A549 (cell line): Measurements from ENCODE around the gene TAF13. TPM values are rescaled to one million over a fixed set of nuclear protein-coding genes. Genes with fewer than 3 reads are reported as not detected.

Experiments
- ATAC-seq, 2 experiments: fragments of 200-7000 bp in 1 of 2; fragments of >200 bp in 1 of 2; cut with Nextera tagmentation in 1 of 2; cut with Tn5 transposase in 1 of 2; 3 replicates each; pipeline versions ENCODE4 v1.8.0 to v1.9.1; 2018 to 2020; ENCODE audit warnings: mild to moderate bottlenecking in 1 of 2, moderate library complexity in 1 of 2
- CTCF ChIA-PET: fragments of 300-600 bp; sonication (Branson Sonifier 250); formaldehyde crosslinking; extraction: SDS; loops from one replicate; lab custom pipeline; 2021; ENCODE audit warnings: antibody characterized with exemption, inconsistent platforms; lab: Yijun Ruan, JAX
- POLR2A ChIA-PET: fragments of 350-600 bp; formaldehyde crosslinking; extraction: SDS; loops from one replicate; lab custom pipeline; 2021; ENCODE audit warnings: antibody characterized with exemption, inconsistent platforms; lab: Yijun Ruan, JAX
- DNase-seq, 2 experiments: peaks; one replicate each; pipeline versions ENCODE4 v3.0.0 to v3.0.0-alpha.2; 2011 to 2016; ENCODE audit warnings: low read depth in 1 of 2, low spot score in 1 of 2
- FAIRE-seq: peaks from 2 replicates; lab custom pipeline; 2011; peaks lifted over from hg19 to GRCh38; lab: Jason Lieb, UNC
- H3K27ac ChIP-seq, 2 experiments: fragments of >200 bp; sonication (Bioruptor Twin); formaldehyde crosslinking; 3 replicates each; pipeline ENCODE4 v1.5.1; 2016 to 2017
- H3K4me1 ChIP-seq: fragments of >200 bp; sonication (Bioruptor Twin); formaldehyde crosslinking; 3 replicates; pipeline ENCODE4 v1.6.1; 2016
- H3K4me2 ChIP-seq: fragments of >200 bp; sonication (Bioruptor Twin); formaldehyde crosslinking; 3 replicates; pipeline ENCODE4 v1.6.1; 2016
- H3K4me3 ChIP-seq: fragments of >200 bp; sonication (Bioruptor Twin); formaldehyde crosslinking; 3 replicates; pipeline ENCODE4 v1.5.1; 2016
- H3K9me3 ChIP-seq: fragments of >200 bp; sonication (Bioruptor Twin); formaldehyde crosslinking; 3 replicates; pipeline ENCODE4 v1.6.1; 2016
- CBX8 ChIP-seq: fragments of 200-600 bp; sonication (generic); IDR thresholded peaks from 2 replicates; pipeline ENCODE4 v1.6.1; 2016
- CEBPB ChIP-seq, 2 experiments: fragments of >200 bp in 1 of 2; sonication (Bioruptor Twin) in 1 of 2; formaldehyde crosslinking in 1 of 2; IDR thresholded peaks; 2 replicates each; pipeline ENCODE4 v1.6.1; 2012 to 2016
- CHD2 ChIP-seq: fragments of 150-350 bp; IDR thresholded peaks from 2 replicates; pipeline ENCODE4 v1.6.1; 2014; ENCODE audit warnings: low read length; ENCODE audit not compliant: partially characterized antibody
- EP300 ChIP-seq, 2 experiments: fragments of >200 bp; sonication (Bioruptor Twin); formaldehyde crosslinking; IDR thresholded peaks; 2 replicates in 1 of 2; 3 replicates in 1 of 2; pipeline ENCODE4 v1.6.1; 2016 to 2017
- ESRRA ChIP-seq: fragments of 150-350 bp; IDR thresholded peaks from 2 replicates; pipeline ENCODE4 v1.6.1; 2014; ENCODE audit warnings: mild to moderate bottlenecking, low read length, borderline replicate concordance
- FOSB ChIP-seq: fragments of 250-450 bp; sonication (Bioruptor Pico); IDR thresholded peaks from 2 replicates; pipeline ENCODE4 v1.5.0; 2020; ENCODE audit warnings: mild to moderate bottlenecking, moderate library complexity
- FOSL2 ChIP-seq, 2 experiments: fragments of 450-650 bp in 1 of 2; fragments of >200 bp in 1 of 2; sonication (Bioruptor Twin) in 1 of 2; formaldehyde crosslinking; IDR thresholded peaks; 2 replicates each; pipeline versions ENCODE4 v1.5.0 to v1.6.1; 2016 to 2020; ENCODE audit warnings: mild to moderate bottlenecking in 1 of 2, moderate library complexity in 1 of 2
- GATA3 ChIP-seq: IDR thresholded peaks from 2 replicates; pipeline ENCODE4 v1.6.1; 2012; ENCODE audit warnings: borderline replicate concordance
- JUNB ChIP-seq: fragments of >200 bp; sonication (Bioruptor Twin); formaldehyde crosslinking; IDR thresholded peaks from 2 replicates; pipeline ENCODE4 v1.6.1; 2016
- KDM5A ChIP-seq: fragments of 200-600 bp; sonication (generic); IDR thresholded peaks from 2 replicates; pipeline ENCODE4 v1.6.1; 2016; ENCODE audit warnings: antibody characterized with exemption, mild to moderate bottlenecking
- MAFK ChIP-seq: fragments of 450-650 bp; IDR thresholded peaks from 2 replicates; pipeline ENCODE4 v1.6.1; 2014; ENCODE audit not compliant: partially characterized antibody
- MYC ChIP-seq: IDR thresholded peaks from 2 replicates; pipeline ENCODE4 v1.6.1; 2012; ENCODE audit warnings: mild to moderate bottlenecking, inconsistent platforms, low read length, improper control_type of control experiment, borderline replicate concordance
- NFE2L2 ChIP-seq: fragments of 150-350 bp; conservative IDR thresholded peaks from 2 replicates; pipeline ENCODE4 v1.6.1; 2014; ENCODE audit warnings: low read length
- PHF8 ChIP-seq: fragments of 200-600 bp; sonication (generic); IDR thresholded peaks from 2 replicates; pipeline ENCODE4 v1.6.1; 2016; ENCODE audit warnings: low read depth, mild to moderate bottlenecking, antibody characterized with exemption, moderate library complexity, borderline replicate concordance
- RAD21 ChIP-seq, 2 experiments: fragments of >200 bp in 1 of 2; sonication (Bioruptor Twin) in 1 of 2; formaldehyde crosslinking in 1 of 2; IDR thresholded peaks in 1 of 2; conservative IDR thresholded peaks in 1 of 2; 2 replicates in 1 of 2; 3 replicates in 1 of 2; pipeline ENCODE4 v1.6.1; 2012 to 2018; ENCODE audit warnings: inconsistent platforms in 1 of 2
- RCOR1 ChIP-seq: fragments of 150-350 bp; IDR thresholded peaks from 2 replicates; pipeline ENCODE4 v1.6.1; 2014; ENCODE audit warnings: antibody characterized with exemption, low read length, low read depth
- RNF2 ChIP-seq: fragments of 200-600 bp; sonication (generic); IDR thresholded peaks from 2 replicates; pipeline ENCODE4 v1.6.1; 2016; ENCODE audit warnings: low read depth, mild to moderate bottlenecking, antibody characterized with exemption, moderate library complexity, borderline replicate concordance
- SREBF2 ChIP-seq: fragments of 450-650 bp; IDR thresholded peaks from 2 replicates; pipeline ENCODE4 v1.6.1; 2014; ENCODE audit warnings: mild to moderate bottlenecking, moderate library complexity
- TFCP2L1 ChIP-seq: fragments of 250-450 bp; sonication (Bioruptor Pico); IDR thresholded peaks from 2 replicates; pipeline ENCODE4 v1.5.0; 2021; ENCODE audit warnings: mild to moderate bottlenecking
- WGBS: methylation state at CpG from one replicate; pipeline ENCODE4 v1.1.6; 2017; ENCODE audit errors: missing lambda C conversion rate; 5-methylcytosine and 5-hydroxymethylcytosine counted together
- polyA plus RNA-seq, 4 experiments: library from polyadenylated mRNA; depleted of rRNA in 3 of 4; stranded (reverse); fragments of >200 nt; fragmentation: RNase III in 1 of 4; extraction: RNeasy Plus Mini Kit Qiagen cat#74134 plus additional on column Dnase treatment in 1 of 4; gene quantifications; 2 replicates in 3 of 4; 3 replicates in 1 of 4; pipeline ENCODE4 v1.2.3, GENCODE V29; 2011 to 2017
- TF ChIP-seq, protein P1 (sequence below): IDR thresholded peaks from 2 replicates; pipeline ENCODE4 v1.6.1; 2012; ENCODE audit warnings: low read depth, borderline replicate concordance
- TF ChIP-seq, protein P2 (sequence below): fragments of >200 bp; sonication (Bioruptor Twin); formaldehyde crosslinking; IDR thresholded peaks from 3 replicates; pipeline ENCODE4 v1.5.1; 2016
- TF ChIP-seq, protein P3 (sequence below): fragments of 250-450 bp; sonication (Bioruptor Pico); IDR thresholded peaks from 2 replicates; pipeline ENCODE4 v1.5.0; 2021; ENCODE audit warnings: mild to moderate bottlenecking, moderate library complexity, borderline replicate concordance

The TAF13 gene
- polyA plus RNA-seq, 2 of the 4 experiments (the other 2 are of a cell fraction): 46.7 to 50.5 TPM

DNA sequence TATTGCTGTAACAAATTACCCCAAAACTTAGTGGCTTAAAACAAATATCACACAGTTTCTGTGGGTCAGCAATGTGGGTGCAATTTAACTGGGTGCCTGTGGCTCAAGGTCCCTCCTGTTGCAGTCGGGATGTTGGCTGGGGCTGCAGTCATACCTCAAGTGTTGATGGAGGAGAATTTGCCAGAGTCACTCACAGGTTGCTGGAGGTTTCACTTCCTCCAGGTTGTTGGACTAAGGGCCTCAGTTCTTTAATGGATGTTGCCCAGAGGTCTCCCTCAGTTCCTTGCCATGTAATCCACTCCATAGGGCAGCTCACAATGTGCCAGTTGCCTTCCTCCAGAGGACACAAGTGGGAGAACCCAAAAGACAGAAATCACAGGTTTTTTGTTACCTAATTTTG lies 2.5 kb upstream of the TAF13 start:
- Histone ChIP-seq H3K4me3 (no peak overlapping the region), H3K9me3 (no peaks in the 10 kb centered on the region), H3K27ac (no peak overlapping the region), H3K4me1 (no peaks in the 10 kb centered on the region; the same call in 2 of the 3 replicates), H3K4me2 (no peak overlapping the region)
- FAIRE-seq (no peak), ATAC-seq (no peak), DNase-seq (no peak)
- TF ChIP-seq FOSL2 (IDR thresholded peaks at IDR 0.05) (no peak), FOSL2 (CRISPR knock-in tag; IDR thresholded peaks at IDR 0.05) (no peak), RAD21 (conservative IDR thresholded peaks at IDR 0.05 in 1 of 2, IDR thresholded peaks at IDR 0.05 in 1 of 2) (no peak), CBX8 (no peak)
- TF ChIP-seq, protein P1, sequence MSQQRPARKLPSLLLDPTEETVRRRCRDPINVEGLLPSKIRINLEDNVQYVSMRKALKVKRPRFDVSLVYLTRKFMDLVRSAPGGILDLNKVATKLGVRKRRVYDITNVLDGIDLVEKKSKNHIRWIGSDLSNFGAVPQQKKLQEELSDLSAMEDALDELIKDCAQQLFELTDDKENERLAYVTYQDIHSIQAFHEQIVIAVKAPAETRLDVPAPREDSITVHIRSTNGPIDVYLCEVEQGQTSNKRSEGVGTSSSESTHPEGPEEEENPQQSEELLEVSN: no peak
- 80% methylated on average over 1 of the region's 1 CpG for WGBS
- CTCF ChIA-PET: interaction anchor here (3.2 kb wide), 1 partner anchor 10 kb away, joined by 13 read pairs; no protein-coding TSS in a partner anchor
- POLR2A ChIA-PET: no interaction called here

DNA sequence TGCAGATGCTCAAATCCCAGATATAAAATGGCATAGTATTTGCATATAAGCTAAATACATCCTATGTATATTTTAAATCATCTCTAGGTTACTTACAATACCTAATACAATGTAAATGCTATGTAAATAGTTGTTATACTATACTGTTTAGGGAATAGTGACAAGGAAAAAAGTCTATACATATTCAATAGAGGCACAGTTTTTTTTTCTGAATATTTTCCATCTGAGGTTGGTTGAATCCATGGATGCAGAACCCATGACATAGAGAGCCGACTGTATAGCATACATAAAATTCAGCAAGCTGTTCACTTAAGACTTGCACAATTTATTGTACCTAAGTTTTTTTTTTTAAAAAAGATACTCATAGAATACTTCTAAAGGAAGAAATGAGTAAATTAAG lies 6.5 kb downstream of the TAF13 start:
- WGBS: 69% methylated on average over 1 of the region's 1 CpG
- no peak overlapping the region for H3K27ac ChIP-seq
- no peaks in the 10 kb centered on the region for H3K9me3 ChIP-seq
- DNase-seq: no peak
- ChIA-PET CTCF (interaction anchor here (0.6 to 1.9 kb wide), 4 partner anchors 14 to 250 kb away, joined by 3 to 6 read pairs (median 3); a partner anchor contains a TSS), POLR2A (no interaction called here)
- no peak for FAIRE-seq
- TF ChIP-seq MAFK (no peak), NFE2L2 (no peak), CEBPB (IDR thresholded peaks at IDR 0.05) (no peak), ESRRA (no peak), RCOR1 (no peak), FOSB (CRISPR knock-in tag) (no peak), TFCP2L1 (CRISPR knock-in tag) (no peak), JUNB (no peak), MYC (no peak), PHF8 (no peak), SREBF2 (no peak), CHD2 (no peak), KDM5A (no peak), EP300 (IDR thresholded peaks at IDR 0.05) (no peak), RNF2 (no peak), GATA3 (no peak)
- TF ChIP-seq, protein P2, sequence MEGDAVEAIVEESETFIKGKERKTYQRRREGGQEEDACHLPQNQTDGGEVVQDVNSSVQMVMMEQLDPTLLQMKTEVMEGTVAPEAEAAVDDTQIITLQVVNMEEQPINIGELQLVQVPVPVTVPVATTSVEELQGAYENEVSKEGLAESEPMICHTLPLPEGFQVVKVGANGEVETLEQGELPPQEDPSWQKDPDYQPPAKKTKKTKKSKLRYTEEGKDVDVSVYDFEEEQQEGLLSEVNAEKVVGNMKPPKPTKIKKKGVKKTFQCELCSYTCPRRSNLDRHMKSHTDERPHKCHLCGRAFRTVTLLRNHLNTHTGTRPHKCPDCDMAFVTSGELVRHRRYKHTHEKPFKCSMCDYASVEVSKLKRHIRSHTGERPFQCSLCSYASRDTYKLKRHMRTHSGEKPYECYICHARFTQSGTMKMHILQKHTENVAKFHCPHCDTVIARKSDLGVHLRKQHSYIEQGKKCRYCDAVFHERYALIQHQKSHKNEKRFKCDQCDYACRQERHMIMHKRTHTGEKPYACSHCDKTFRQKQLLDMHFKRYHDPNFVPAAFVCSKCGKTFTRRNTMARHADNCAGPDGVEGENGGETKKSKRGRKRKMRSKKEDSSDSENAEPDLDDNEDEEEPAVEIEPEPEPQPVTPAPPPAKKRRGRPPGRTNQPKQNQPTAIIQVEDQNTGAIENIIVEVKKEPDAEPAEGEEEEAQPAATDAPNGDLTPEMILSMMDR: no peak
- TF ChIP-seq, protein P3, sequence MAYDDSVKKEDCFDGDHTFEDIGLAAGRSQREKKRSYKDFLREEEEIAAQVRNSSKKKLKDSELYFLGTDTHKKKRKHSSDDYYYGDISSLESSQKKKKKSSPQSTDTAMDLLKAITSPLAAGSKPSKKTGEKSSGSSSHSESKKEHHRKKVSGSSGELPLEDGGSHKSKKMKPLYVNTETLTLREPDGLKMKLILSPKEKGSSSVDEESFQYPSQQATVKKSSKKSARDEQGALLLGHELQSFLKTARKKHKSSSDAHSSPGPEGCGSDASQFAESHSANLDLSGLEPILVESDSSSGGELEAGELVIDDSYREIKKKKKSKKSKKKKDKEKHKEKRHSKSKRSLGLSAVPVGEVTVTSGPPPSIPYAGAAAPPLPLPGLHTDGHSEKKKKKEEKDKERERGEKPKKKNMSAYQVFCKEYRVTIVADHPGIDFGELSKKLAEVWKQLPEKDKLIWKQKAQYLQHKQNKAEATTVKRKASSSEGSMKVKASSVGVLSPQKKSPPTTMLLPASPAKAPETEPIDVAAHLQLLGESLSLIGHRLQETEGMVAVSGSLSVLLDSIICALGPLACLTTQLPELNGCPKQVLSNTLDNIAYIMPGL (CRISPR knock-in tag): no peak
- no peak overlapping the region for H3K4me3 ChIP-seq
- no peak overlapping the region for H3K4me2 ChIP-seq
- no peak for ATAC-seq
- no peaks in the 10 kb centered on the region for H3K4me1 ChIP-seq
